Measurements from ENCODE around the gene FRMD4A. TPM values are rescaled to one million over a fixed set of nuclear protein-coding genes. Genes with fewer than 3 reads are reported as not detected.

FRMD4A gene
- total RNA-seq, 2 experiments from 2014 or later: 0.17 TPM; not detected in 1

- ChIA-PET POLR2A (interaction anchor here (0.6 to 0.7 kb wide), 3 partner anchors 14 to 1047 kb away, joined by 3 to 5 read pairs (median 5); no protein-coding TSS in a partner anchor), CTCF (ENCODE audit: unreplicated experiment) (interaction anchor here (0.6 kb wide), 2 partner anchors 14 to 337 kb away, joined by 3 to 21 read pairs; no protein-coding TSS in a partner anchor)
- Histone ChIP-seq H3K27ac (ENCODE audit: low read depth, low read length, poor library complexity, severe bottlenecking) (no peak overlapping the region), H3K9me3 (ENCODE audit: low read length) (no peaks in the 10 kb centered on the region), H4K20me1 (ENCODE audit: insufficient read depth, low read length) (no peaks in the 10 kb centered on the region), H3K4me2 (ENCODE audit: low read length) (no peak overlapping the region), H2AFZ (ENCODE audit: low read length) (no peak overlapping the region), H3K9me2 (ENCODE audit: insufficient read depth, low read length) (no peaks in the 10 kb centered on the region), H3K4me1 (ENCODE audit: insufficient read depth, low read length, poor library complexity, severe bottlenecking) (no peaks in the 10 kb centered on the region), H3K79me2 (ENCODE audit: insufficient read depth, low read depth, low read length) (no peaks in the 10 kb centered on the region), H3K4me3 (ENCODE audit: low read depth, low read length, poor library complexity, severe bottlenecking) (no peak overlapping the region), H3K36me3 (ENCODE audit: insufficient read depth, low read length) (no peaks in the 10 kb centered on the region)
- intact Hi-C loops (cut with micrococcal nuclease; ENCODE audit: unreplicated experiment): no loop called here
- no TSS peak for BruUV-seq (replicated peaks)
- no peak for TF ChIP-seq CTCF (conservative IDR thresholded peaks at IDR 0.05; ENCODE audit: low read length)
- TF ChIP-seq EZH2phosphoT487 (IDR thresholded peaks at IDR 0.05; ENCODE audit: borderline replicate concordance, low read depth, low read length): no peak
- DNase-seq (ENCODE audit: low spot score): no peak
Measured at GRCh38 chr10:14066106-14066505, 264.6 kb downstream of the FRMD4A start.

GRCh38 chr10:14063531-14064285 lies 267.0 kb downstream of the FRMD4A start:
- DNase-seq (ENCODE audit: low spot score): no peak
- no peak overlapping the region for H2AFZ ChIP-seq (ENCODE audit: low read length)
- no peak overlapping the region for H3K4me3 ChIP-seq (ENCODE audit: low read depth, low read length, poor library complexity, severe bottlenecking)
- intact Hi-C loops (cut with micrococcal nuclease; ENCODE audit: unreplicated experiment): no loop called here
- H3K9me3 ChIP-seq (ENCODE audit: low read length): no peaks in the 10 kb centered on the region
- H3K79me2 ChIP-seq (ENCODE audit: insufficient read depth, low read depth, low read length): no peaks in the 10 kb centered on the region
- H3K9me2 ChIP-seq (ENCODE audit: insufficient read depth, low read length): no peaks in the 10 kb centered on the region
- H3K4me2 ChIP-seq (ENCODE audit: low read length): no peak overlapping the region
- H3K4me1 ChIP-seq (ENCODE audit: insufficient read depth, low read length, poor library complexity, severe bottlenecking): no peaks in the 10 kb centered on the region
- ChIA-PET POLR2A (interaction anchor here (0.6 to 1.0 kb wide), 3 partner anchors 9 to 587 kb away, joined by 3 to 7 read pairs (median 3); no protein-coding TSS in a partner anchor), CTCF (ENCODE audit: unreplicated experiment) (no interaction called here)
- H4K20me1 ChIP-seq (ENCODE audit: insufficient read depth, low read length): no peaks in the 10 kb centered on the region
- BruUV-seq (replicated peaks): no TSS peak
- TF ChIP-seq CTCF (conservative IDR thresholded peaks at IDR 0.05; ENCODE audit: low read length) (no peak), EZH2phosphoT487 (IDR thresholded peaks at IDR 0.05; ENCODE audit: borderline replicate concordance, low read depth, low read length) (no peak)
- no peak overlapping the region for H3K27ac ChIP-seq (ENCODE audit: low read depth, low read length, poor library complexity, severe bottlenecking)
- H3K36me3 ChIP-seq (ENCODE audit: insufficient read depth, low read length): no peaks in the 10 kb centered on the region
